ENCODE measurements around the gene DOCK11. TPM values are rescaled to one million over a fixed set of nuclear protein-coding genes. Genes with fewer than 3 reads are reported as not detected.
"Not testable (repeated sequence)": the region's sequence is repeated elsewhere in the genome, so short reads cannot be mapped to it uniquely, and the experiment has no call there.

The DOCK11 gene
- polyA plus RNA-seq, 4 donors = 1.3 to 8.6 (median 4.0) TPM

GRCh38 chrX:118579417-118579816 is 83.8 kb downstream of the DOCK11 start:
- no peak overlapping the region for H3K27ac ChIP-seq (ENCODE audit: low read depth in 1 of 3, low read length in 2 of 3)
- no peaks in the 10 kb centered on the region for H3K9me3 ChIP-seq (ENCODE audit: control insufficient read depth in 2 of 2, insufficient read depth in 1 of 2, low read depth in 1 of 2, low read length in 1 of 2)
- WGBS, 3 donors = 14 to 50% (median 29%) methylated on average over 1 of the region's 1 CpG
- H3K4me3 ChIP-seq (ENCODE audit: low read depth in 1 of 3, low read length in 3 of 3) = no peak overlapping the region
- no peaks in the 10 kb centered on the region for H3K4me1 ChIP-seq (ENCODE audit: control insufficient read depth in 3 of 3, insufficient read depth in 2 of 3, low read depth in 1 of 3, low read length in 2 of 3)
- H3K27me3 ChIP-seq (ENCODE audit: control insufficient read depth in 3 of 3, insufficient read depth in 3 of 3, low read length in 3 of 3) = no peaks in the 10 kb centered on the region
- no peak for DNase-seq
- FAIRE-seq = no peak
- H3K36me3 ChIP-seq (ENCODE audit: control insufficient read depth in 3 of 3, insufficient read depth in 2 of 3, low read depth in 1 of 3, low read length in 3 of 3) = no peaks in the 10 kb centered on the region

GRCh38 chrX:118582926-118583325 is 87.3 kb downstream of the DOCK11 start:
- DNase-seq; H3K27ac ChIP-seq (ENCODE audit: low read depth in 1 of 3, low read length in 2 of 3); H3K27me3 ChIP-seq (ENCODE audit: control insufficient read depth in 3 of 3, insufficient read depth in 3 of 3, low read length in 3 of 3); H3K4me1 ChIP-seq (ENCODE audit: control insufficient read depth in 3 of 3, insufficient read depth in 2 of 3, low read depth in 1 of 3, low read length in 2 of 3); FAIRE-seq; H3K9me3 ChIP-seq (ENCODE audit: control insufficient read depth in 2 of 2, insufficient read depth in 1 of 2, low read depth in 1 of 2, low read length in 1 of 2); H3K36me3 ChIP-seq (ENCODE audit: control insufficient read depth in 3 of 3, insufficient read depth in 2 of 3, low read depth in 1 of 3, low read length in 3 of 3); H3K4me3 ChIP-seq (ENCODE audit: low read depth in 1 of 3, low read length in 3 of 3): not testable (repeated sequence)
- WGBS, 3 donors = 90 to 98% (median 94%) methylated on average over 3 of the region's 3 CpGs

- Histone ChIP-seq H3K4me3 (ENCODE audit: low read depth in 1 of 3, low read length in 3 of 3) (no peak overlapping the region), H3K27ac (ENCODE audit: low read depth in 1 of 3, low read length in 2 of 3) (no peak overlapping the region), H3K9me3 (ENCODE audit: control insufficient read depth in 2 of 2, insufficient read depth in 1 of 2, low read depth in 1 of 2, low read length in 1 of 2) (no peaks in the 10 kb centered on the region), H3K36me3 (ENCODE audit: control insufficient read depth in 3 of 3, insufficient read depth in 2 of 3, low read depth in 1 of 3, low read length in 3 of 3) (no peaks in the 10 kb centered on the region), H3K27me3 (ENCODE audit: control insufficient read depth in 3 of 3, insufficient read depth in 3 of 3, low read length in 3 of 3) (no peaks in the 10 kb centered on the region), H3K4me1 (ENCODE audit: control insufficient read depth in 3 of 3, insufficient read depth in 2 of 3, low read depth in 1 of 3, low read length in 2 of 3) (no peaks in the 10 kb centered on the region)
- DNase-seq (no peak), FAIRE-seq (no peak)
- WGBS, 3 donors = 95 to 99% (median 98%) methylated on average over 4 of the region's 4 CpGs
These were observed 88.2 kb downstream of the DOCK11 start for GRCh38 chrX:118583781-118584180.

GRCh38 chrX:118585296-118585695 is 89.7 kb downstream of the DOCK11 start:
- Histone ChIP-seq H3K36me3 (ENCODE audit: control insufficient read depth in 3 of 3, insufficient read depth in 2 of 3, low read depth in 1 of 3, low read length in 3 of 3) (no peaks in the 10 kb centered on the region), H3K9me3 (ENCODE audit: control insufficient read depth in 2 of 2, insufficient read depth in 1 of 2, low read depth in 1 of 2, low read length in 1 of 2) (no peaks in the 10 kb centered on the region), H3K4me1 (ENCODE audit: control insufficient read depth in 3 of 3, insufficient read depth in 2 of 3, low read depth in 1 of 3, low read length in 2 of 3) (no peaks in the 10 kb centered on the region), H3K27ac (ENCODE audit: low read depth in 1 of 3, low read length in 2 of 3) (no peak overlapping the region), H3K4me3 (ENCODE audit: low read depth in 1 of 3, low read length in 3 of 3) (no peak overlapping the region), H3K27me3 (ENCODE audit: control insufficient read depth in 3 of 3, insufficient read depth in 3 of 3, low read length in 3 of 3) (no peaks in the 10 kb centered on the region)
- FAIRE-seq = no peak
- no peak for DNase-seq
- 86 to 99% (median 91%) methylated on average over 3 of the region's 3 CpGs for WGBS, 3 donors

- not testable (repeated sequence) for DNase-seq; H3K27me3 ChIP-seq (ENCODE audit: control insufficient read depth in 3 of 3, insufficient read depth in 3 of 3, low read length in 3 of 3); H3K36me3 ChIP-seq (ENCODE audit: control insufficient read depth in 3 of 3, insufficient read depth in 2 of 3, low read depth in 1 of 3, low read length in 3 of 3); H3K4me1 ChIP-seq (ENCODE audit: control insufficient read depth in 3 of 3, insufficient read depth in 2 of 3, low read depth in 1 of 3, low read length in 2 of 3); H3K9me3 ChIP-seq (ENCODE audit: control insufficient read depth in 2 of 2, insufficient read depth in 1 of 2, low read depth in 1 of 2, low read length in 1 of 2); H3K4me3 ChIP-seq (ENCODE audit: low read depth in 1 of 3, low read length in 3 of 3); FAIRE-seq
- 47 to 67% (median 51%) methylated on average over 7 of the region's 7 CpGs for WGBS, 3 donors
- peak overlapping the region in 1 of 3 donors; percentile 38 for H3K27ac ChIP-seq (ENCODE audit: low read depth in 1 of 3, low read length in 2 of 3)
These were observed 90.6 kb downstream of the DOCK11 start for GRCh38 chrX:118586206-118586605.

GRCh38 chrX:118588715-118589114 is 93.1 kb downstream of the DOCK11 start:
- Histone ChIP-seq H3K36me3 (ENCODE audit: control insufficient read depth in 3 of 3, insufficient read depth in 2 of 3, low read depth in 1 of 3, low read length in 3 of 3) (no peaks in the 10 kb centered on the region), H3K4me1 (ENCODE audit: control insufficient read depth in 3 of 3, insufficient read depth in 2 of 3, low read depth in 1 of 3, low read length in 2 of 3) (no peaks in the 10 kb centered on the region), H3K27me3 (ENCODE audit: control insufficient read depth in 3 of 3, insufficient read depth in 3 of 3, low read length in 3 of 3) (no peaks in the 10 kb centered on the region), H3K27ac (ENCODE audit: low read depth in 1 of 3, low read length in 2 of 3) (no peak overlapping the region), H3K4me3 (ENCODE audit: low read depth in 1 of 3, low read length in 3 of 3) (no peak overlapping the region), H3K9me3 (ENCODE audit: control insufficient read depth in 2 of 2, insufficient read depth in 1 of 2, low read depth in 1 of 2, low read length in 1 of 2) (no peaks in the 10 kb centered on the region)
- DNase-seq (no peak), FAIRE-seq (no peak)
- WGBS, 3 donors = 53 to 70% (median 65%) methylated on average over 3 of the region's 3 CpGs

GRCh38 chrX:118589227-118589626 is 93.6 kb downstream of the DOCK11 start:
- FAIRE-seq (no peak), DNase-seq (no peak)
- no peak overlapping the region for H3K27ac ChIP-seq (ENCODE audit: low read depth in 1 of 3, low read length in 2 of 3)
- no peaks in the 10 kb centered on the region for H3K27me3 ChIP-seq (ENCODE audit: control insufficient read depth in 3 of 3, insufficient read depth in 3 of 3, low read length in 3 of 3)
- WGBS, 3 donors = 53 to 83% (median 65%) methylated on average over 1 of the region's 1 CpG
- no peaks in the 10 kb centered on the region for H3K9me3 ChIP-seq (ENCODE audit: control insufficient read depth in 2 of 2, insufficient read depth in 1 of 2, low read depth in 1 of 2, low read length in 1 of 2)
- no peaks in the 10 kb centered on the region for H3K4me1 ChIP-seq (ENCODE audit: control insufficient read depth in 3 of 3, insufficient read depth in 2 of 3, low read depth in 1 of 3, low read length in 2 of 3)
- no peak overlapping the region for H3K4me3 ChIP-seq (ENCODE audit: low read depth in 1 of 3, low read length in 3 of 3)
- no peaks in the 10 kb centered on the region for H3K36me3 ChIP-seq (ENCODE audit: control insufficient read depth in 3 of 3, insufficient read depth in 2 of 3, low read depth in 1 of 3, low read length in 3 of 3)

GRCh38 chrX:118593407-118593806 is 97.8 kb downstream of the DOCK11 start:
- DNase-seq = no peak
- no peaks in the 10 kb centered on the region for H3K27me3 ChIP-seq (ENCODE audit: control insufficient read depth in 3 of 3, insufficient read depth in 3 of 3, low read length in 3 of 3)
- no peak overlapping the region for H3K4me3 ChIP-seq (ENCODE audit: low read depth in 1 of 3, low read length in 3 of 3)
- no peaks in the 10 kb centered on the region for H3K9me3 ChIP-seq (ENCODE audit: control insufficient read depth in 2 of 2, insufficient read depth in 1 of 2, low read depth in 1 of 2, low read length in 1 of 2)
- H3K36me3 ChIP-seq (ENCODE audit: control insufficient read depth in 3 of 3, insufficient read depth in 2 of 3, low read depth in 1 of 3, low read length in 3 of 3) = no peaks in the 10 kb centered on the region
- WGBS, 3 donors = 48 to 81% (median 76%) methylated on average over 3 of the region's 3 CpGs
- no peaks in the 10 kb centered on the region for H3K4me1 ChIP-seq (ENCODE audit: control insufficient read depth in 3 of 3, insufficient read depth in 2 of 3, low read depth in 1 of 3, low read length in 2 of 3)
- H3K27ac ChIP-seq (ENCODE audit: low read depth in 1 of 3, low read length in 2 of 3) = no peak overlapping the region
- no peak for FAIRE-seq

GRCh38 chrX:118594697-118595420 is 99.2 kb downstream of the DOCK11 start:
- Histone ChIP-seq H3K27me3 (ENCODE audit: control insufficient read depth in 3 of 3, insufficient read depth in 3 of 3, low read length in 3 of 3) (no peaks in the 10 kb centered on the region), H3K4me3 (ENCODE audit: low read depth in 1 of 3, low read length in 3 of 3) (no peak overlapping the region), H3K36me3 (ENCODE audit: control insufficient read depth in 3 of 3, insufficient read depth in 2 of 3, low read depth in 1 of 3, low read length in 3 of 3) (no peaks in the 10 kb centered on the region), H3K4me1 (ENCODE audit: control insufficient read depth in 3 of 3, insufficient read depth in 2 of 3, low read depth in 1 of 3, low read length in 2 of 3) (no peaks in the 10 kb centered on the region), H3K9me3 (ENCODE audit: control insufficient read depth in 2 of 2, insufficient read depth in 1 of 2, low read depth in 1 of 2, low read length in 1 of 2) (no peaks in the 10 kb centered on the region), H3K27ac (ENCODE audit: low read depth in 1 of 3, low read length in 2 of 3) (no peak overlapping the region)
- DNase-seq (no peak), FAIRE-seq (no peak)
- WGBS, 3 donors = 77 to 93% (median 85%) methylated on average over 4 of the region's 4 CpGs

Data from small intestine (tissue), 7 donors.